NCI-H2196 treated with DMSO at 0.1 percent for 48 hours (cell line): ENCODE data around the gene NEAT1.
"Not testable (repeated sequence)": the region's sequence is repeated elsewhere in the genome, so short reads cannot be mapped to it uniquely, and the experiment has no call there.

Experiments used
- DNase-seq: peaks from one replicate; lab custom pipeline; 2025; ENCODE audit not compliant: unreplicated experiment; lab: John Stamatoyannopoulos, UW

NEAT1 gene

GRCh38 chr11:65448418-65449105 lies 26.0 kb downstream of the NEAT1 start:
- no peak for DNase-seq

- not testable (repeated sequence) for DNase-seq
Observed at GRCh38 chr11:65451301-65451700, 28.7 kb downstream of the NEAT1 start.

GRCh38 chr11:65452259-65452658 lies 29.7 kb downstream of the NEAT1 start:
- DNase-seq = not testable (repeated sequence)

GRCh38 chr11:65452806-65453490 lies 30.4 kb downstream of the NEAT1 start:
- no peak for DNase-seq

GRCh38 chr11:65454311-65454695 lies 31.7 kb downstream of the NEAT1 start:
- no peak for DNase-seq

GRCh38 chr11:65454696-65455456 lies 32.3 kb downstream of the NEAT1 start:
- no peak for DNase-seq

- no peak for DNase-seq
Observed at GRCh38 chr11:65456418-65456817, 33.8 kb downstream of the NEAT1 start.

- no peak for DNase-seq
Observed at GRCh38 chr11:65459552-65459951, 37.0 kb downstream of the NEAT1 start.

GRCh38 chr11:65465471-65465870 lies 42.9 kb downstream of the NEAT1 start:
- DNase-seq = not testable (repeated sequence)

- not testable (repeated sequence) for DNase-seq
Observed at GRCh38 chr11:65467306-65467705, 44.7 kb downstream of the NEAT1 start.

GRCh38 chr11:65468874-65469333 lies 46.3 kb downstream of the NEAT1 start:
- peak; percentile 56 for DNase-seq

GRCh38 chr11:65470433-65471049 lies 47.9 kb downstream of the NEAT1 start:
- no peak for DNase-seq

GRCh38 chr11:65471447-65471891 lies 48.9 kb downstream of the NEAT1 start:
- DNase-seq = no peak

- not testable (repeated sequence) for DNase-seq
Observed at GRCh38 chr11:65472588-65473277, 50.1 kb downstream of the NEAT1 start.

GRCh38 chr11:65473278-65473860 lies 50.8 kb downstream of the NEAT1 start:
- no peak for DNase-seq

- no peak for DNase-seq
Observed at GRCh38 chr11:65474864-65475263, 52.3 kb downstream of the NEAT1 start.

GRCh38 chr11:65476632-65477148 lies 54.1 kb downstream of the NEAT1 start:
- no peak for DNase-seq

GRCh38 chr11:65477149-65477965 lies 54.8 kb downstream of the NEAT1 start:
- peak; percentile 86 for DNase-seq
